ENCODE data around the gene PRDM13. TPM values are rescaled to one million over a fixed set of nuclear protein-coding genes. Genes with fewer than 3 reads are reported as not detected.

PRDM13 gene
- total and polyA plus RNA-seq, 9 of the 15 experiments (the other 6 are each of a cell fraction or from before 2014, with no cell fraction given): not detected

DNA sequence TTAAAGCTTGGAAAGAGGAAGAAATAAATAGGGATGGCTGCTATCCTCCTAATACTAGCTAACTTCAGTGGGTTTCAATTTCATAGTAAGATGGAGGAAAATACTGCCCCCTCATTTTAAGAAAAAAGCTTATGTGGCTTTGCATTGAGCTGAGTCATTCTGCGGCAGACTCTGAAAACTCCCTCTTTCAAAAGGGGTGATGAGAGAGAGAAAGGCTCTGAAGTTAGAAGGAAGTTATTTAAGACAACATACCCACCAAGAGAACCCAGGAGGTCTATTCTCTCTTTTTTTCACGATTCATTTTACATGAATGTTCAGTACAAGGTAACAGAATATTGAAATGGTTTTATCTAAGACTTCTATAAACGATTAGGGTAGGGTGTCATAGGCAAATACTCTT lies 4.5 kb downstream of the PRDM13 start (continued):
- no peak for TF ChIP-seq L3MBTL2 (IDR thresholded peaks at IDR 0.05)
- TF ChIP-seq RBM39 (optimal IDR thresholded peaks at IDR 0.05; ENCODE audit: low read depth, low read length): no peak
- no peak for TF ChIP-seq NUFIP1 (IDR thresholded peaks at IDR 0.05; ENCODE audit: partially characterized antibody)
- TF ChIP-seq ZNF695 (CRISPR knock-in tag; IDR thresholded peaks at IDR 0.05): no peak
- TF ChIP-seq ETV1 (tag; conservative IDR thresholded peaks at IDR 0.05; ENCODE audit: low read depth): no peak
- TF ChIP-seq PURB (CRISPR knock-in tag; IDR thresholded peaks at IDR 0.05; ENCODE audit: low read depth): no peak
- no peak for TF ChIP-seq PRPF4 (IDR thresholded peaks at IDR 0.05; ENCODE audit: insufficient read depth, low read depth, low read length, poor library complexity, severe bottlenecking)
- TF ChIP-seq ZNF717 (CRISPR knock-in tag; IDR thresholded peaks at IDR 0.05): no peak
- TF ChIP-seq, protein P1, sequence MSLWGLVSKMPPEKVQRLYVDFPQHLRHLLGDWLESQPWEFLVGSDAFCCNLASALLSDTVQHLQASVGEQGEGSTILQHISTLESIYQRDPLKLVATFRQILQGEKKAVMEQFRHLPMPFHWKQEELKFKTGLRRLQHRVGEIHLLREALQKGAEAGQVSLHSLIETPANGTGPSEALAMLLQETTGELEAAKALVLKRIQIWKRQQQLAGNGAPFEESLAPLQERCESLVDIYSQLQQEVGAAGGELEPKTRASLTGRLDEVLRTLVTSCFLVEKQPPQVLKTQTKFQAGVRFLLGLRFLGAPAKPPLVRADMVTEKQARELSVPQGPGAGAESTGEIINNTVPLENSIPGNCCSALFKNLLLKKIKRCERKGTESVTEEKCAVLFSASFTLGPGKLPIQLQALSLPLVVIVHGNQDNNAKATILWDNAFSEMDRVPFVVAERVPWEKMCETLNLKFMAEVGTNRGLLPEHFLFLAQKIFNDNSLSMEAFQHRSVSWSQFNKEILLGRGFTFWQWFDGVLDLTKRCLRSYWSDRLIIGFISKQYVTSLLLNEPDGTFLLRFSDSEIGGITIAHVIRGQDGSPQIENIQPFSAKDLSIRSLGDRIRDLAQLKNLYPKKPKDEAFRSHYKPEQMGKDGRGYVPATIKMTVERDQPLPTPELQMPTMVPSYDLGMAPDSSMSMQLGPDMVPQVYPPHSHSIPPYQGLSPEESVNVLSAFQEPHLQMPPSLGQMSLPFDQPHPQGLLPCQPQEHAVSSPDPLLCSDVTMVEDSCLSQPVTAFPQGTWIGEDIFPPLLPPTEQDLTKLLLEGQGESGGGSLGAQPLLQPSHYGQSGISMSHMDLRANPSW (CRISPR knock-in tag; IDR thresholded peaks at IDR 0.05): no peak
- TF ChIP-seq, protein P2, sequence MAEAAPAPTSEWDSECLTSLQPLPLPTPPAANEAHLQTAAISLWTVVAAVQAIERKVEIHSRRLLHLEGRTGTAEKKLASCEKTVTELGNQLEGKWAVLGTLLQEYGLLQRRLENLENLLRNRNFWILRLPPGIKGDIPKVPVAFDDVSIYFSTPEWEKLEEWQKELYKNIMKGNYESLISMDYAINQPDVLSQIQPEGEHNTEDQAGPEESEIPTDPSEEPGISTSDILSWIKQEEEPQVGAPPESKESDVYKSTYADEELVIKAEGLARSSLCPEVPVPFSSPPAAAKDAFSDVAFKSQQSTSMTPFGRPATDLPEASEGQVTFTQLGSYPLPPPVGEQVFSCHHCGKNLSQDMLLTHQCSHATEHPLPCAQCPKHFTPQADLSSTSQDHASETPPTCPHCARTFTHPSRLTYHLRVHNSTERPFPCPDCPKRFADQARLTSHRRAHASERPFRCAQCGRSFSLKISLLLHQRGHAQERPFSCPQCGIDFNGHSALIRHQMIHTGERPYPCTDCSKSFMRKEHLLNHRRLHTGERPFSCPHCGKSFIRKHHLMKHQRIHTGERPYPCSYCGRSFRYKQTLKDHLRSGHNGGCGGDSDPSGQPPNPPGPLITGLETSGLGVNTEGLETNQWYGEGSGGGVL (CRISPR knock-in tag; IDR thresholded peaks at IDR 0.05): no peak
- no peak for TF ChIP-seq YY1 (IDR thresholded peaks at IDR 0.05; ENCODE audit: borderline replicate concordance in 1 of 3, control insufficient read depth in 1 of 3, extremely low read depth in 1 of 3, insufficient read depth in 3 of 3, insufficient read length in 1 of 3, insufficient replicate concordance in 2 of 3, low read depth in 1 of 3, low read length in 2 of 3)
- TF ChIP-seq, protein P3, sequence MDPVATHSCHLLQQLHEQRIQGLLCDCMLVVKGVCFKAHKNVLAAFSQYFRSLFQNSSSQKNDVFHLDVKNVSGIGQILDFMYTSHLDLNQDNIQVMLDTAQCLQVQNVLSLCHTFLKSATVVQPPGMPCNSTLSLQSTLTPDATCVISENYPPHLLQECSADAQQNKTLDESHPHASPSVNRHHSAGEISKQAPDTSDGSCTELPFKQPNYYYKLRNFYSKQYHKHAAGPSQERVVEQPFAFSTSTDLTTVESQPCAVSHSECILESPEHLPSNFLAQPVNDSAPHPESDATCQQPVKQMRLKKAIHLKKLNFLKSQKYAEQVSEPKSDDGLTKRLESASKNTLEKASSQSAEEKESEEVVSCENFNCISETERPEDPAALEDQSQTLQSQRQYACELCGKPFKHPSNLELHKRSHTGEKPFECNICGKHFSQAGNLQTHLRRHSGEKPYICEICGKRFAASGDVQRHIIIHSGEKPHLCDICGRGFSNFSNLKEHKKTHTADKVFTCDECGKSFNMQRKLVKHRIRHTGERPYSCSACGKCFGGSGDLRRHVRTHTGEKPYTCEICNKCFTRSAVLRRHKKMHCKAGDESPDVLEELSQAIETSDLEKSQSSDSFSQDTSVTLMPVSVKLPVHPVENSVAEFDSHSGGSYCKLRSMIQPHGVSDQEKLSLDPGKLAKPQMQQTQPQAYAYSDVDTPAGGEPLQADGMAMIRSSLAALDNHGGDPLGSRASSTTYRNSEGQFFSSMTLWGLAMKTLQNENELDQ (CRISPR knock-in tag; IDR thresholded peaks at IDR 0.05; ENCODE audit: borderline replicate concordance): no peak
- no peak for TF ChIP-seq CHD1 (IDR thresholded peaks at IDR 0.05; ENCODE audit: low read length)
- TF ChIP-seq, protein P4, sequence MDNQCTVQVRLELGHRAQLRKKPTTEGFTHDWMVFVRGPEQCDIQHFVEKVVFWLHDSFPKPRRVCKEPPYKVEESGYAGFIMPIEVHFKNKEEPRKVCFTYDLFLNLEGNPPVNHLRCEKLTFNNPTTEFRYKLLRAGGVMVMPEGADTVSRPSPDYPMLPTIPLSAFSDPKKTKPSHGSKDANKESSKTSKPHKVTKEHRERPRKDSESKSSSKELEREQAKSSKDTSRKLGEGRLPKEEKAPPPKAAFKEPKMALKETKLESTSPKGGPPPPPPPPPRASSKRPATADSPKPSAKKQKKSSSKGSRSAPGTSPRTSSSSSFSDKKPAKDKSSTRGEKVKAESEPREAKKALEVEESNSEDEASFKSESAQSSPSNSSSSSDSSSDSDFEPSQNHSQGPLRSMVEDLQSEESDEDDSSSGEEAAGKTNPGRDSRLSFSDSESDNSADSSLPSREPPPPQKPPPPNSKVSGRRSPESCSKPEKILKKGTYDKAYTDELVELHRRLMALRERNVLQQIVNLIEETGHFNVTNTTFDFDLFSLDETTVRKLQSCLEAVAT (IDR thresholded peaks at IDR 0.05): no peak
- no peak for TF ChIP-seq NR2C1 (IDR thresholded peaks at IDR 0.05)
- no peak for TF ChIP-seq NR2C1 (tag; IDR thresholded peaks at IDR 0.05)
- TF ChIP-seq ZBTB17 (CRISPR knock-in tag; IDR thresholded peaks at IDR 0.05): no peak
- TF ChIP-seq NRF1 (conservative IDR thresholded peaks at IDR 0.05 in 1 of 2, IDR thresholded peaks at IDR 0.05 in 1 of 2): no peak
- no peak for TF ChIP-seq HCFC1 (IDR thresholded peaks at IDR 0.05; ENCODE audit: low read depth, low read length)

Data from K562 (cell line).